D721Med (cell line): Measurements from ENCODE around the gene SBF2.
"Not testable (repeated sequence)": the region's sequence is repeated elsewhere in the genome, so short reads cannot be mapped to it uniquely, and the experiment has no call there.

Experiments used
- DNase-seq: peaks from one replicate; pipeline ENCODE4 v3.0.0; 2011; ENCODE audit warnings: low spot score; ENCODE audit not compliant: insufficient read length
- FAIRE-seq: peaks from 2 replicates; lab custom pipeline; 2011; peaks lifted over from hg19 to GRCh38; lab: Jason Lieb, UNC
- TF ChIP-seq, protein P1 (sequence below): IDR thresholded peaks from 2 replicates; pipeline ENCODE4 v1.5.1; 2012; ENCODE audit warnings: mild to moderate bottlenecking, control low read depth; ENCODE audit not compliant: insufficient read depth; ENCODE audit errors: missing control alignments

Gene SBF2

DNA sequence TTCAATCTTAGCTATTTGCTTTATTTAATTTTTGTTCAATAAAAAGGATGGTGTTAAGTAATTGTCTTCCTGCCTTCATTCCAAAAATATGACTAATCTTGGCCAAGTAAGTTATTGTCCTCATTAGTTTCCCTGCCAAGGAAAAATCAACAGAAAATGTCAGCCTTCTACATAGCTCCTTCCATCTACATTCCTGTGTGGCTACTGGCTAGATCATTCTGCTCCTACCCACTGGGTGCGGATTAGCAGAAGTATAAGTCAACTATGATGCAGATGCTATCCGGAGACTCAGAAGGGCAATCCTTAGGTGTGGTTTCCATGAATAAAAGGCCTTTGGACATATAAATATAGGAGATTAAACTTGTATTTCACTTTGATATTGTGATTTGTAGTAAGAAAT, 154.4 kb downstream of the SBF2 start:
- TF ChIP-seq, protein P1, sequence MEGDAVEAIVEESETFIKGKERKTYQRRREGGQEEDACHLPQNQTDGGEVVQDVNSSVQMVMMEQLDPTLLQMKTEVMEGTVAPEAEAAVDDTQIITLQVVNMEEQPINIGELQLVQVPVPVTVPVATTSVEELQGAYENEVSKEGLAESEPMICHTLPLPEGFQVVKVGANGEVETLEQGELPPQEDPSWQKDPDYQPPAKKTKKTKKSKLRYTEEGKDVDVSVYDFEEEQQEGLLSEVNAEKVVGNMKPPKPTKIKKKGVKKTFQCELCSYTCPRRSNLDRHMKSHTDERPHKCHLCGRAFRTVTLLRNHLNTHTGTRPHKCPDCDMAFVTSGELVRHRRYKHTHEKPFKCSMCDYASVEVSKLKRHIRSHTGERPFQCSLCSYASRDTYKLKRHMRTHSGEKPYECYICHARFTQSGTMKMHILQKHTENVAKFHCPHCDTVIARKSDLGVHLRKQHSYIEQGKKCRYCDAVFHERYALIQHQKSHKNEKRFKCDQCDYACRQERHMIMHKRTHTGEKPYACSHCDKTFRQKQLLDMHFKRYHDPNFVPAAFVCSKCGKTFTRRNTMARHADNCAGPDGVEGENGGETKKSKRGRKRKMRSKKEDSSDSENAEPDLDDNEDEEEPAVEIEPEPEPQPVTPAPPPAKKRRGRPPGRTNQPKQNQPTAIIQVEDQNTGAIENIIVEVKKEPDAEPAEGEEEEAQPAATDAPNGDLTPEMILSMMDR, result no peak
- DNase-seq, result no peak
- FAIRE-seq, result no peak

DNA sequence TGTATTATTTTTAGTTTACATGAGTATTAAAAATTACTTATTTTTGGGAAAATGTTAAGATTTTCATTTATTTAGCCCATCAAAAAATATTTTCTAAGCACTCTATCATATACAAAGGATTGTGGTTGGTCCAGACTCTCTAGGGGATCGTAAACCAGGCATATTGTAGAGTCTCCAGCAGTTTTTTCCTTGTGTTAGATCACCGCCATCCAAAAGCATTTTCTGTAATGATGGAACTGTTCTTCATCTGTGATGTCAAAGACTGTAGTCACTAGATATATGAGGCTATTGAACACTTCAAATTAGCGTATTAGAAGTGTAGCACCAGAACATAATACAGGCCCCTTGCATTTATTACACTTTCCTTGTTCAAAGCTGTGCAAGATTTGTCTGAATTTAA, 154.9 kb downstream of the SBF2 start:
- DNase-seq (no peak), FAIRE-seq (no peak)
- TF ChIP-seq, protein P1, result no peak

DNA sequence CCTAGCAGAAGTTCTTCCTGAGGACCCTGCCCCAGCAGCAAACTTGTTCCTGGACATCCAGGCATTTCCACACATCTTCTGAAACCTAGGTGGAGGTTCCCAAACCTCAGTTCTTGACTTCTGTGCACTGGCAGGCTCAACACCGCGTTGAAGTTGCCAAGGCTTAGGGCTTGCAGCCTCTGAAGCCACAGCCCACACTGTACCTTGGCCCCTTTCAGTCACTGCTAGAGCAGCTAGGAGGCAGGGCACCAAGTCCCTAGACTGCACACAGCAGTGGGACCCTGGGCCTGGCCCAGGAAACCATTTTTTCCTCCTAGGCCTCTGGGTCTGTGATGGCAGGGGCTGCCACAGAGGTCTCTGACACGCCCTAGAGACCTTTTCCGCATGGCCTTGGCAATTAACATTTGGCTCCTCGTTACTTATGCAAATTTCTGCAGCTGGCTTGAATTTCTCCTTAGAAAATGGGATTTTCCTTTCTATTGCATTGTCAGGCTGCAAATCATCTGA, 159.0 kb downstream of the SBF2 start:
- FAIRE-seq (no peak), DNase-seq (no peak)
- TF ChIP-seq, protein P1, result no peak

DNA sequence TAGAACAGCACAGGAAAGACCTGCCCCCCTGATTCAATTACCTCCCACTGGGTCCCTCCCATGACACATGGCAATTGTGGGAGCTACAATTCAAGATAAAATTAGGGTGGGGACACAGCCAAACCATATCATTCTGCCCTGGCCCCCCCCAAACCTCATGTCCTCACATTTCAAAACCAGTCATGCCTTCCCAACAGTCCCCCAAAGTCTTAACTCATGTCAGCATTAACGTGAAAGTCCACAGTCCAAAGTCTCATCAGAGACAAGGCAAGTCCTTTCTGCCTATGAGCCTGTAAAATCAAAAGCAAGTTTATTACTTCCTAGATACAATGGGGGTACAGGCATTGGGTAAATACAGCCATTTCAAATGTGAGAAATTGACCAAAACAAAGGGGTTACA, 159.8 kb downstream of the SBF2 start:
- DNase-seq, FAIRE-seq: not testable (repeated sequence)

DNA sequence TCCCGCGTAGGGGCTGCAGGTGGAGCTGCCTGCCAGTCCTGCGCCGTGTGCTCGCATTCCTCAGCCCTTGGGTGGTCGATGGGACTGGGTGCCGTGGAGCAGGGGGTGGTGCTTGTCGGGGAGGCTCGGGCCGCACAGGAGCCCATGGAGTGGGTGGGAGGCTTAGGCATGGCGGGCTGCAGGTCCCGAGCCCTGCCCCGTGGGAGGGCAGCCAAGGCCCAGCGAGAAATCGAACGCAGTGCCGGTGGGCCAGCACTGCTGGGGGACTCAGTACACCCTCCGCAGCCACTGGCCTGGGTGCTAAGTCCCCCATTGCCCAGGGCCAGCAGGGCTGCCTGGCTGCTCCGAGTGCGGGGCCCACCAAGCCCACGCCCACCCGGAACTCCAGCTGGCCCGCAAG, 160.8 kb downstream of the SBF2 start:
- not testable (repeated sequence) for FAIRE-seq, DNase-seq

DNA sequence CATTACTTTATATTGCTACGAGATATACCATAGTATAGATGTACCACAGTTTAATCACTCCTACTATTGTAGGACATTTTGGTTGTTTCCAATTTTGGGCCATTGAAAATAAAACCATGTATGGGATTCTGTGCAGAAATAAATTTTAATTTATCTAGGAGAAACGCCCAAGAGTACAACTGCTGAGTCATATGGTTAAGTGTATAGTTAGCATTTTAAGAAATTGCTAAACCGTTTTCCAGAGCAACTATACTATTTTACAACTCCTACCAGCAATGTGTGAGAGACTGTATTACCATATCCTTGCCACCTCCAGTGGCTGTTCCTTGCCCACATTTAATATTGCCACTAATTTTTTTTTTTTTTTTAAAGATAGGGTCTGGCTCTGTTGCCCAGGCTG, 163.1 kb downstream of the SBF2 start:
- DNase-seq (no peak), FAIRE-seq (no peak)
- TF ChIP-seq, protein P1, result no peak

DNA sequence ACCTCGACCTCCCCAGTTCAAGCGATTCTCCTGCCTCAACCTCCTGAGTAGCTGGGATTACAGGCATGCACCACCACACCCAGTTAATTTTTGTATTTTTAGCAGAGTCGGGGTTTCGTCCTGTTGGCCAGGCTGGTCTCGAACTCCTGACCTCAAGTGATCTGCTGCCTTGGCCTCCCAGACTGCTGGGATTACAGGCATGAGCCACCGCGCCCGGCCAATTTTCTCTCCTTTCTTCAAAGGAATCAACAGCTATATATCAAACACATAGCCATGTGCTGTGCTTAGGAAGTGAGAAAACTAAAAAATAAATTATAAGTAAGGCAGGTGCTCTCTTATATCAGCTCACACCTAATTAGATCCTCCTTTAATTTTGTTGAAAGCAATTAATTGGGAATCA, 164.8 kb downstream of the SBF2 start:
- not testable (repeated sequence) for FAIRE-seq, DNase-seq

DNA sequence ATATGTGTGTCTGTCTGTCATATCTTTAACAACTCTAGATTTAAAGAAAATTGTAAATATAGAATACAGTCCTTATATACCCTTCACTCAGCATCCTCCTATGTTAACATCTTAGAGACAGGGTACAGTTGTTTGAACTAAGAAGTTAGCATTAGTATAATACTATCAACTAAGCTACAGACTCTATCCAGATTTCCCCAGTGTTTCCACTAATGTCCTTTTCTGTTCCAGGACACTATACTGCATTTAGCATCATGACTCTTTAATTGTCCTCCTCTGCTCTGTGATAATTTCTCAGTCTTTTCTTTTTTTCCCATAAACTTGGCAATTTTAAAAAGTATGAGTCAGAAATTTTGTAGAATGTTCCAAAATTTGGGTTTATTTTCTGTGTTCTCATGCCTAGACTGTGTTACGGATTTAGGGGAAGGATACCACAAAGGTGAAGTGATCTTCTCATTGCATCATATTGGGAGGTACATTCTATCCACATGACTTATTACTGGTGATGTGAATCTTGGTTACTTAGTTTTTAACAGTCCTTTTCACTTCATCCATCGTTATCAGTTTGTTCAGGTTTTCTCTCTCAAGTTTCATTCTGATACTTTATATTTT, 168.4 kb downstream of the SBF2 start:
- FAIRE-seq, result no peak
- TF ChIP-seq, protein P1, result no peak
- no peak for DNase-seq
